ENCODE data around the gene SLC30A10. TPM values are rescaled to one million over a fixed set of nuclear protein-coding genes. Genes with fewer than 3 reads are reported as not detected.

The SLC30A10 gene
- polyA plus RNA-seq, 1 donor: 24.3 TPM

GRCh38 chr1:219928791-219929118 lies 398 bp upstream of the SLC30A10 start:
- no peak for DNase-seq
- Histone ChIP-seq H3K27me3 (ENCODE audit: control insufficient read depth, insufficient read depth, low read length) (peaks cover 5% of the 10 kb centered on the region), H3K4me1 (ENCODE audit: control insufficient read depth, insufficient read depth, low read length) (peaks cover 30% of the 10 kb centered on the region), H3K27ac (ENCODE audit: low read length) (peak overlapping the region; percentile 89), H3K9me3 (ENCODE audit: control insufficient read depth, low read depth, low read length) (no peaks in the 10 kb centered on the region), H3K4me3 (ENCODE audit: low read length) (peak overlapping the region; percentile 71), H3K36me3 (ENCODE audit: control insufficient read depth, insufficient read depth, low read length) (no peaks in the 10 kb centered on the region)
- WGBS (ENCODE audit: insufficient coverage, low lambda C conversion rate): no CpG with 5 or more reads among the region's 13 CpGs

DNA sequence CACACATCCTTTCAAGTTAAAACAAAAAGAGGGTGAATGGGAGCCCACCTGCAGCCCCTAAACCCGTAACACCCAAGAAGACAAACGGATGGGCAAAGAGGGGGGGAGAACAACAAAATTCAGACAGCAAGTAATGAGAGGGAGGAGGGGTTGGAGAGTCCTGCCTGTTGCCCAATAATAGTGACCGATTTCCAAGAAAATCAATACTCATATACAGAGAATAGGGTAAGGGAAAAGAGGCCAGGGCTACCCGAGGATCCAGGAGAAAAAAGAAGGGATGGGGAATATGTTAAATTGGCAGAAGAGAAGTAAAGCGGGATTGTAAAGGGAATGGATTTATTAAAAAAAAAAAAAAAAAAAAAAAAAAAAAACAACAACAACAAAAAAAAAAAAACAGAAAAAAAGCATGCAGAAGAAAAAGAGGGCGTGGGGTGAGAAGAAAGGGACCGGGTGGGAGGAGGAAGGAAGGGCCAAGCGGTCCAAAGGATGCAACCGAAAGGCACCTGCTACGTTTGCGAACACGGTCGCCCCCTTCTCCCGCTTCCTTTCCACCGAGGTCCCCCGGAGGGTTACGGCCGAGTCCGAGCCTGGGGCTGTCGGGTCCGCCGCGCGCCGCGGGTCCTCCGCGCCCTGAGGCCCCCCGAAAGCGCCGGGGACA lies 930 bp downstream of the SLC30A10 start:
- 0% methylated on average over 1 of the region's 31 CpGs for WGBS (ENCODE audit: insufficient coverage, low lambda C conversion rate)
- no peaks in the 10 kb centered on the region for H3K9me3 ChIP-seq (ENCODE audit: control insufficient read depth, low read depth, low read length)
- H3K27me3 ChIP-seq (ENCODE audit: control insufficient read depth, insufficient read depth, low read length): peaks cover 5% of the 10 kb centered on the region
- H3K4me1 ChIP-seq (ENCODE audit: control insufficient read depth, insufficient read depth, low read length): peaks cover 30% of the 10 kb centered on the region
- H3K27ac ChIP-seq (ENCODE audit: low read length): peak overlapping the region; percentile 89
- DNase-seq: peak in 1 of 2 donors; percentile 31
- peak overlapping the region; percentile 71 for H3K4me3 ChIP-seq (ENCODE audit: low read length)
- H3K36me3 ChIP-seq (ENCODE audit: control insufficient read depth, insufficient read depth, low read length): peaks cover 7% of the 10 kb centered on the region

- H3K4me3 ChIP-seq (ENCODE audit: low read length): peak overlapping the region; percentile 71
- peaks cover 24% of the 10 kb centered on the region for H3K4me1 ChIP-seq (ENCODE audit: control insufficient read depth, insufficient read depth, low read length)
- H3K27ac ChIP-seq (ENCODE audit: low read length): peak overlapping the region; percentile 89
- no peaks in the 10 kb centered on the region for H3K9me3 ChIP-seq (ENCODE audit: control insufficient read depth, low read depth, low read length)
- peaks cover 5% of the 10 kb centered on the region for H3K27me3 ChIP-seq (ENCODE audit: control insufficient read depth, insufficient read depth, low read length)
- WGBS (ENCODE audit: insufficient coverage, low lambda C conversion rate): 0% methylated on average over 1 of the region's 6 CpGs
- DNase-seq: peak; percentile 72 to 88
- peaks cover 9% of the 10 kb centered on the region for H3K36me3 ChIP-seq (ENCODE audit: control insufficient read depth, insufficient read depth, low read length)
Measured at GRCh38 chr1:219926363-219926998, 1.9 kb downstream of the SLC30A10 start.

DNA sequence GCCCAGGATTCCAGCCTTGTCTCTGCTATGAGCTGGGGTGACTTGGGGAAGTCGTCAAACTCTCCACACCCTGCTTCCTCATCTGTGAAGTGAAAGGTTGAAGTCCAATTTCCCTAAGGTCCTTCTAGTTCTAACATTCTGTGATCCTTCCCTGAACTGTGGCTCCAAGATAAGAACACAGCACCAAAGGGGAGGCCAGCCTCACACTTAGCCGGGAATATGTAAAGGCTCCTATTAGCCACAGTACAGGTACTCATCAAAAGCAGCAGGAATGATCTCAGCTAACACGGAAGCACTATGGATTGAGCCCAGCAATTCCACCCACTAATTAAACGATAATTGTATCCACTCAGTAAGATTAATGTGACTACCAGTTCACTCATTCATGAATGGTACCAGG lies 4.0 kb downstream of the SLC30A10 start:
- Histone ChIP-seq H3K27ac (ENCODE audit: low read length) (peak overlapping the region; percentile 94), H3K4me3 (ENCODE audit: low read length) (no peak overlapping the region), H3K36me3 (ENCODE audit: control insufficient read depth, insufficient read depth, low read length) (peaks cover 12% of the 10 kb centered on the region), H3K4me1 (ENCODE audit: control insufficient read depth, insufficient read depth, low read length) (peaks cover 19% of the 10 kb centered on the region), H3K9me3 (ENCODE audit: control insufficient read depth, low read depth, low read length) (no peaks in the 10 kb centered on the region), H3K27me3 (ENCODE audit: control insufficient read depth, insufficient read depth, low read length) (peaks cover 5% of the 10 kb centered on the region)
- WGBS (ENCODE audit: insufficient coverage, low lambda C conversion rate): no CpG with 5 or more reads among the region's 4 CpGs
- peak; percentile 80 to 93 for DNase-seq

DNA sequence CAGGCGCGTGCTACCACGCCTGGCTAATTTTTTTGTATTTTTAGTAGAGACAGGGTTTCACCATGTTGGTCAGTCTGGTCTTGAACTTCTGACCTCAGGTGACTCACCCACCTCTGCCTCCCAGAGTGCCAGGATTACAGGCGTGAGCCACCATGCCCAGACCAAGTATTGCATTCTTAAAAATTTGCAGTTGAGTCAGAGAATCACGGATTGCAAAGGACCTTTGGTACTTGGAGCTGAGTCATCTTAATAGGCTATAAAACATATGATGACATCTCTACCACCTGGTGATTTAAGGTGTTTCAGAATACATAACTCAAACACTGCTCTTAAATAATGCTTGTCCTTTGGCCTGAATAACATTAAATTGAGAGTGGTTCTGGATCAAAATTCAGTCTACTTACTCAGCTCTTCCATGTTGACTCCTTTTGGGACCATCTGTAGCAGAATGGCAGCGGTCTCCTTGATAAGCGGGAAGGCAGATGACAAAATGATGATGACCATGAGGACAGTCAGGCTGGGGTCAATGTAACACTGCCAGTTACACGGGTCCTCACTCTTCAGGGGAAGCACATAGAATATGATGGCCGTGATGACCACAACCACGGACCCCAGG lies 10.4 kb downstream of the SLC30A10 start:
- peak; percentile 70 to 87 for DNase-seq
- H3K4me3 ChIP-seq (ENCODE audit: low read length): no peak overlapping the region
- peaks cover 27% of the 10 kb centered on the region for H3K36me3 ChIP-seq (ENCODE audit: control insufficient read depth, insufficient read depth, low read length)
- peaks cover 6% of the 10 kb centered on the region for H3K4me1 ChIP-seq (ENCODE audit: control insufficient read depth, insufficient read depth, low read length)
- no CpG with 5 or more reads among the region's 10 CpGs for WGBS (ENCODE audit: insufficient coverage, low lambda C conversion rate)
- peak overlapping the region; percentile 54 for H3K27ac ChIP-seq (ENCODE audit: low read length)
- H3K9me3 ChIP-seq (ENCODE audit: control insufficient read depth, low read depth, low read length): no peaks in the 10 kb centered on the region
- no peaks in the 10 kb centered on the region for H3K27me3 ChIP-seq (ENCODE audit: control insufficient read depth, insufficient read depth, low read length)

DNA sequence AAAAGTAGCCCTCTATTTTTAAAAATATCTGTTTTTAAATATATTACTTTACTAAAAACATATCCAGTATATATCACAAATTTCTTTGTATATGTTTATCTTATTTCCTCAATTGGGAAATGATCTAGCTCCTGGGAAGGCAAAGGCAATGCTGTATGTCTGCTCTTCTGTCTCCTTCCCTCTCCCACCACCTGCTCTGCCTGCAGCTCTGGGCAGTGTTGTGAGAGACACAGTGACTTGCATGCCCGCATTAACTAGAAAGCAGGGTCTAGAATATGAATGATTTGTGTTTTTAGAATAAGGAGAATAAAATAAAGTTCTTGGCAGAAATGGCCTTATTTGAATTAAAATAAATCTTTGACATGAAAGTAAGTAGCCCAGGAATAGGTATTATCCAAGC lies 11.1 kb downstream of the SLC30A10 start:
- Histone ChIP-seq H3K36me3 (ENCODE audit: control insufficient read depth, insufficient read depth, low read length) (peaks cover 20% of the 10 kb centered on the region), H3K4me3 (ENCODE audit: low read length) (no peak overlapping the region), H3K27ac (ENCODE audit: low read length) (peak overlapping the region; percentile 9), H3K27me3 (ENCODE audit: control insufficient read depth, insufficient read depth, low read length) (no peaks in the 10 kb centered on the region), H3K4me1 (ENCODE audit: control insufficient read depth, insufficient read depth, low read length) (peaks cover 6% of the 10 kb centered on the region), H3K9me3 (ENCODE audit: control insufficient read depth, low read depth, low read length) (no peaks in the 10 kb centered on the region)
- no CpG with 5 or more reads among the region's 1 CpG for WGBS (ENCODE audit: insufficient coverage, low lambda C conversion rate)
- DNase-seq: no peak

DNA sequence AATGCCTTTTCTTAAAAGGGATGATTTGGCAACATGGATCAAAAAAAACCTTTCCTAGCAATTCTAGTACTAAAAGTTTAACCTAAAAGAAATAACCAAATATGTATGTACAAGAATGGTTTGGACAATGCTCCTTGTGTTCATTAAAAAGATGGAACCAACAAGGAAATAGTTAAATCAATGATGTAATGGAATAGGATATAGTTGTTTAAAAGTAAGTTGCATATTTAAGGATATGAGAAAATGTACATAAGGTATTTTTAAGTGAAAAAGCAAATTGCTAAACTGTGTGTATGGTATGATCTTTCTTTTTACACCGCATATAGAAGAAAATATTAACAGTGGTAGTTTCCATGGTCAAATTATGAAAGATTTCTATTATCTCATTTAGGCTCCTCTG lies 12.1 kb downstream of the SLC30A10 start:
- Histone ChIP-seq H3K4me3 (ENCODE audit: low read length) (no peak overlapping the region), H3K9me3 (ENCODE audit: control insufficient read depth, low read depth, low read length) (no peaks in the 10 kb centered on the region), H3K36me3 (ENCODE audit: control insufficient read depth, insufficient read depth, low read length) (peaks cover 19% of the 10 kb centered on the region), H3K27me3 (ENCODE audit: control insufficient read depth, insufficient read depth, low read length) (no peaks in the 10 kb centered on the region), H3K27ac (ENCODE audit: low read length) (no peak overlapping the region), H3K4me1 (ENCODE audit: control insufficient read depth, insufficient read depth, low read length) (peaks cover 6% of the 10 kb centered on the region)
- no peak for DNase-seq
- 100% methylated on average over 1 of the region's 1 CpG for WGBS (ENCODE audit: insufficient coverage, low lambda C conversion rate)

DNA sequence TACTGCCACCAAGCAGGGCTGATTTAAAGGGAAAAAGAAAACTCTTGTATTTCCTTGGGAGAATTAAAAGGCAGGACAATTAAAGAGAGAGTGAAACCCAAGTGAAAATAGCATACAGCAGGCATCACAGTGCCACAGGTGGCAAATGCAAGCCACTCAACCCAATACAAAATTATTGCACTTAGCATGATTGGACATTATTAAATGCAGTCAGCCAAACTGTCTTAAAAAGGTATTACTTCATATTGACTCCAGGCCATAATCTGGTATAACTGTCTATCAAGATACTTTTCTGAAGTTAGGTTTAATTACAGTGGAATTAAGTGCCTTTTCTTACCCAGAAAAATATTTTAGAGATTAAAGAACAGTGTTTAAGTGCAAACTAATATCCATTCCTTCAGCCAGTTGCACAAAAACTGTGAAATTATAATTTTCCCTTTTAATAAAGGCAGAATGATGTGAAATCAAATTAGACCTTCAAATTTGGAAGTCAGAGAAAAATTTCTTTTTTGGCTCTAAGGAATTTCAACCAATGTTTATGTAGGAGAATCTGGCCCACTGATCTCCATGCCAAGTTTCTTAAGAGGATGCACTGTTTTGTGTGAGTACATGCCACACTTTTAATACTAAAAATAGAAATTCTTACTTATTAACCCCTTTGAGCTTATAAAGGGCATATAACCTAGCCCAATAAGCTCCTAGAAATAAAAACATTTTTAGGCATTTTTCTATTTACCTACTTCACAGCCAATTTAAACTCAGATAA lies 15.2 kb downstream of the SLC30A10 start:
- H3K4me3 ChIP-seq (ENCODE audit: low read length): no peak overlapping the region
- H3K36me3 ChIP-seq (ENCODE audit: control insufficient read depth, insufficient read depth, low read length): peaks cover 16% of the 10 kb centered on the region
- H3K27me3 ChIP-seq (ENCODE audit: control insufficient read depth, insufficient read depth, low read length): no peaks in the 10 kb centered on the region
- peaks cover 2% of the 10 kb centered on the region for H3K4me1 ChIP-seq (ENCODE audit: control insufficient read depth, insufficient read depth, low read length)
- no peaks in the 10 kb centered on the region for H3K9me3 ChIP-seq (ENCODE audit: control insufficient read depth, low read depth, low read length)
- no peak overlapping the region for H3K27ac ChIP-seq (ENCODE audit: low read length)
- no peak for DNase-seq

DNA sequence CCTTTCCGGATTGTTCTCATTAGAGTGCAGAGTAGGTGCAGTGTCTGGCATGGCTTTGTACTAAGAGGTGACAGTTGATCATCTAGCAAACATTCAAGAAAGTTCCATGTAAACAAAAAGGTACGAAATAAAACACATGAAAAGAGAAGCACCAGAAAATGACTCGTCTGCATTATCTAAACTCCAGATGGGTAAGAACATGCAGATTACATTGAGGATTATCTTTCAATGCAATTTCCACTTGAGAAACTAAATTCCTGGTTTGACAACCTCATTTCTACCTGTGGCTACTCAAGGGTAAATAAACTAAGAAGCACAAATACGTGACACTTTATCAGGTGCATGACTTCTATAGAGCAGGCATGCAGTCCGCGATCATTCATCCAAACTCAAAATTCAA lies 17.6 kb downstream of the SLC30A10 start:
- H3K4me3 ChIP-seq (ENCODE audit: low read length): no peak overlapping the region
- H3K27me3 ChIP-seq (ENCODE audit: control insufficient read depth, insufficient read depth, low read length): no peaks in the 10 kb centered on the region
- DNase-seq: no peak
- no peaks in the 10 kb centered on the region for H3K4me1 ChIP-seq (ENCODE audit: control insufficient read depth, insufficient read depth, low read length)
- H3K9me3 ChIP-seq (ENCODE audit: control insufficient read depth, low read depth, low read length): no peaks in the 10 kb centered on the region
- H3K36me3 ChIP-seq (ENCODE audit: control insufficient read depth, insufficient read depth, low read length): peaks cover 13% of the 10 kb centered on the region
- H3K27ac ChIP-seq (ENCODE audit: low read length): no peak overlapping the region
- 63% methylated on average over 2 of the region's 6 CpGs for WGBS (ENCODE audit: insufficient coverage, low lambda C conversion rate)

DNA sequence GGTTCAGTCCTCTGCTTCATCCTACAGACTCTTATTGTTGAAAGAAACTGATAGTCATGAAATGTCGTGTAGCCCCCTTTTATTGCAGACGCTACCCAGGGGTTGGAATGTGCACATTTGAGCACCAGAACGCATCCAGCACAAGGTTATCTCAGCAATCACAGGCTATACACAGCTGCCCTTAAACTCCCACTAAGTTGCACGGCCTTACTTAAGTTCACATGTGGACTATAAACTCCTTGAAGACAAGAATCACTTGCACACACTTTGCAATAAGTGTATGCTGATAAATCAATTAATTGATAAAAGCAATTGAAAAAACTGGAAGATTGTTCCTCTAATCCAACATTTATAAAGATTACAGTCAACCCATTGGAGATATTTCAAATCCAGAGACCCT lies 18.9 kb downstream of the SLC30A10 start:
- WGBS (ENCODE audit: insufficient coverage, low lambda C conversion rate): no CpG with 5 or more reads among the region's 4 CpGs
- H3K4me3 ChIP-seq (ENCODE audit: low read length): no peak overlapping the region
- H3K9me3 ChIP-seq (ENCODE audit: control insufficient read depth, low read depth, low read length): no peaks in the 10 kb centered on the region
- no peak for DNase-seq
- no peak overlapping the region for H3K27ac ChIP-seq (ENCODE audit: low read length)
- H3K36me3 ChIP-seq (ENCODE audit: control insufficient read depth, insufficient read depth, low read length): peaks cover 4% of the 10 kb centered on the region
- H3K27me3 ChIP-seq (ENCODE audit: control insufficient read depth, insufficient read depth, low read length): no peaks in the 10 kb centered on the region
- H3K4me1 ChIP-seq (ENCODE audit: control insufficient read depth, insufficient read depth, low read length): no peaks in the 10 kb centered on the region
